ENCODE results near the gene COL4A2. TPM values are rescaled to one million over a fixed set of nuclear protein-coding genes. Genes with fewer than 3 reads are reported as not detected.

COL4A2 gene
- total RNA-seq, 3 donors from 2014 or later (not counting 1 experiment from before 2014, with no cell fraction given) = not detected

- Histone ChIP-seq H3K4me3 (ENCODE audit: low read length) (no peak overlapping the region), H3K9me3 (ENCODE audit: control insufficient read depth, insufficient read depth, low read length) (no peaks in the 10 kb centered on the region), H3K4me1 (ENCODE audit: control insufficient read depth, insufficient read depth, low read length) (peaks cover 18% of the 10 kb centered on the region), H3K27me3 (ENCODE audit: control insufficient read depth, insufficient read depth, low read length) (no peaks in the 10 kb centered on the region), H3K36me3 (ENCODE audit: control insufficient read depth, insufficient read depth, low read length) (no peaks in the 10 kb centered on the region), H3K27ac (ENCODE audit: low read length) (no peak overlapping the region)
- WGBS (ENCODE audit: insufficient coverage) = 7% methylated on average over 24 of the region's 24 CpGs
- no peak for TF ChIP-seq CTCF (IDR thresholded peaks at IDR 0.05)
- peak overlapping the region; percentile 37 to 43 for H3K27ac Mint-ChIP-seq
- peaks cover 0 to 2% of the 10 kb centered on the region in 2 donors for H3K9me3 Mint-ChIP-seq
- H3K4me3 Mint-ChIP-seq = peak overlapping the region; percentile 81
- no peaks in the 10 kb centered on the region for H3K36me3 Mint-ChIP-seq
- intact Hi-C loops (cut with micrococcal nuclease) = no loop called here
- peak in 1 of 2 donors; percentile 46 for DNase-seq
- peaks cover 17 to 18% of the 10 kb centered on the region in 2 donors for H3K4me1 Mint-ChIP-seq
- peak; percentile 44 to 85 (median 76) for ATAC-seq
- peaks cover 13 to 14% of the 10 kb centered on the region in 2 donors for H3K27me3 Mint-ChIP-seq (ENCODE audit: low read depth in 2 of 2)
Observed at GRCh38 chr13:110340812-110341444, 33.8 kb downstream of the COL4A2 start.

- intact Hi-C loops (cut with micrococcal nuclease) = no loop called here
- H3K36me3 Mint-ChIP-seq = no peaks in the 10 kb centered on the region
- WGBS (ENCODE audit: insufficient coverage) = 19% methylated on average over 14 of the region's 14 CpGs
- Histone ChIP-seq H3K4me3 (ENCODE audit: low read length) (no peak overlapping the region), H3K4me1 (ENCODE audit: control insufficient read depth, insufficient read depth, low read length) (peaks cover 18% of the 10 kb centered on the region), H3K27me3 (ENCODE audit: control insufficient read depth, insufficient read depth, low read length) (no peaks in the 10 kb centered on the region), H3K9me3 (ENCODE audit: control insufficient read depth, insufficient read depth, low read length) (no peaks in the 10 kb centered on the region), H3K27ac (ENCODE audit: low read length) (no peak overlapping the region), H3K36me3 (ENCODE audit: control insufficient read depth, insufficient read depth, low read length) (no peaks in the 10 kb centered on the region)
- H3K27ac Mint-ChIP-seq = peak overlapping the region; percentile 37 to 43
- peaks cover 0 to 2% of the 10 kb centered on the region in 2 donors for H3K9me3 Mint-ChIP-seq
- H3K4me1 Mint-ChIP-seq = peaks cover 17 to 18% of the 10 kb centered on the region in 2 donors
- H3K4me3 Mint-ChIP-seq = peak overlapping the region; percentile 81
- ATAC-seq = no peak
- H3K27me3 Mint-ChIP-seq (ENCODE audit: low read depth in 2 of 2) = peaks cover 10 to 13% of the 10 kb centered on the region in 2 donors
- TF ChIP-seq CTCF (IDR thresholded peaks at IDR 0.05) = no peak
- peak in 1 of 2 donors; percentile 7 for DNase-seq
Observed at GRCh38 chr13:110341445-110342244, 34.6 kb downstream of the COL4A2 start.

- Histone ChIP-seq H3K9me3 (ENCODE audit: control insufficient read depth, insufficient read depth, low read length) (no peaks in the 10 kb centered on the region), H3K36me3 (ENCODE audit: control insufficient read depth, insufficient read depth, low read length) (no peaks in the 10 kb centered on the region), H3K27me3 (ENCODE audit: control insufficient read depth, insufficient read depth, low read length) (no peaks in the 10 kb centered on the region), H3K27ac (ENCODE audit: low read length) (no peak overlapping the region), H3K4me1 (ENCODE audit: control insufficient read depth, insufficient read depth, low read length) (peaks cover 18% of the 10 kb centered on the region), H3K4me3 (ENCODE audit: low read length) (no peak overlapping the region)
- 84% methylated on average over 9 of the region's 9 CpGs for WGBS (ENCODE audit: insufficient coverage)
- peaks cover 0 to 2% of the 10 kb centered on the region in 2 donors for H3K9me3 Mint-ChIP-seq
- intact Hi-C loops (cut with micrococcal nuclease) = no loop called here
- H3K27ac Mint-ChIP-seq = no peak overlapping the region
- no peak overlapping the region for H3K4me3 Mint-ChIP-seq
- no peak for TF ChIP-seq CTCF (IDR thresholded peaks at IDR 0.05)
- peaks cover 13 to 14% of the 10 kb centered on the region in 2 donors for H3K27me3 Mint-ChIP-seq (ENCODE audit: low read depth in 2 of 2)
- no peaks in the 10 kb centered on the region for H3K36me3 Mint-ChIP-seq
- ATAC-seq (no peak), DNase-seq (no peak)
- peaks cover 17 to 18% of the 10 kb centered on the region in 2 donors for H3K4me1 Mint-ChIP-seq
Observed at GRCh38 chr13:110342474-110342873, 35.4 kb downstream of the COL4A2 start.

Data from natural killer cell (primary cell).